ENCODE measurements around the gene ENPP6. TPM values are rescaled to one million over a fixed set of nuclear protein-coding genes. Genes with fewer than 3 reads are reported as not detected.

ENPP6 gene
- total and polyA plus RNA-seq, 4 donors = 0.13 to 1.8 (median 0.19) TPM; not detected in 1

DNA sequence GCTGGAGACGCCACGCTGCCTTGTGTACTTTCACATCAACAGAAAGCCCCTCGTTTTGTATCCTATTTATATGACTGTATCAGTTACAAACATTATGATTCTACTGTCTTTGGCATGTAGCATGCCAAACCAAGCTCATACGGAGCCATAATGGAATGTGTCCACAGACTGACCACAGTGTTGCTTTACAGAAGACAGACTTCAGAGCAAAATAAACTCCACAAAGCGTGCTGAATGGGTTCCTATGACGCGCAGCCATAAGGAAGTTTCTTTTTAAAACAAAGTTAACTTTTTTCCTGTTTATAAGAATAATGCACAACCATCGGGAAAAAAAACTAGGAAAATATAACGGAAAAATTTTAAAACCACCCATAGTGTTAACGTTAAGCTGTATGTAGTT, 176.5 kb downstream of the ENPP6 start:
- 89 to 92% methylated on average over 10 of the region's 10 CpGs for WGBS, 2 donors
- no peak for DNase-seq

DNA sequence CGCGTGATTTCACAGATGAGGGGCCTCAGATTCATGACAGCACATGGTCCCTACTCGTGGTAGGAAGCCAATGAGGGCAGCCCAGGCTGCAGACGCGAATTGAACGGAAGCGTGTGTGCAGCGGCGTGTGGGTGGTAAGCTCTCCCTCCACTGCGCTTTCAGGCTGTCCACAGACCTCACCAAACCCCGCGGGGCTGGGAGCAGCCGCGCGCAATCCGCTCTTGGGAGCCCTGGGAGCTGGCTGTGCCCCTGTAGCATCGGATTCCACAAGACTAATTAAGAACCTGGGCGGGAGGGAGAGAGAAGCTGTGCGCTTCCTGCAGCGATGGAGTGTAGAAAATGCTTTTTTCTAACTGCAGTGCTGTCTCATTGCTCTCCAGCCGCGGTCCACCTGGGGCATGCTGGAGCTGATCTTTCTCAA, 177.7 kb downstream of the ENPP6 start:
- no peaks in the 10 kb centered on the region for H3K36me3 ChIP-seq (ENCODE audit: control insufficient read depth in 1 of 2, insufficient read depth in 2 of 2, low read length in 1 of 2)
- ATAC-seq (ENCODE audit: low FRiP score) (no peak), DNase-seq (no peak)
- WGBS, 2 donors = 18 to 33% methylated on average over 22 of the region's 22 CpGs
- peaks cover 2% of the 10 kb centered on the region for H3K9me3 ChIP-seq (ENCODE audit: control insufficient read depth, low read length)
- no peaks in the 10 kb centered on the region for H3K4me1 ChIP-seq (ENCODE audit: control insufficient read depth in 1 of 2, insufficient read depth in 2 of 2, low read length in 2 of 2)
- no peaks in the 10 kb centered on the region for H3K27me3 ChIP-seq (ENCODE audit: control insufficient read depth in 1 of 2, insufficient read depth in 2 of 2, low read length in 1 of 2)
- no peak overlapping the region for H3K4me3 ChIP-seq (ENCODE audit: low read length in 2 of 2)
- intact Hi-C loops (cut with DNase I) = no loop called here
- H3K27ac ChIP-seq (ENCODE audit: low read depth in 1 of 2, low read length in 2 of 2) = no peak overlapping the region

More for the DNA sequence above, 176.5 kb downstream of the ENPP6 start:
- Histone ChIP-seq H3K36me3 (ENCODE audit: control insufficient read depth in 1 of 2, insufficient read depth in 2 of 2, low read length in 1 of 2) (no peaks in the 10 kb centered on the region), H3K4me1 (ENCODE audit: control insufficient read depth in 1 of 2, insufficient read depth in 2 of 2, low read length in 2 of 2) (no peaks in the 10 kb centered on the region), H3K27ac (ENCODE audit: low read depth in 1 of 2, low read length in 2 of 2) (no peak overlapping the region), H3K27me3 (ENCODE audit: control insufficient read depth in 1 of 2, insufficient read depth in 2 of 2, low read length in 1 of 2) (no peaks in the 10 kb centered on the region), H3K9me3 (ENCODE audit: control insufficient read depth, low read length) (peaks cover 2% of the 10 kb centered on the region), H3K4me3 (ENCODE audit: low read length in 2 of 2) (no peak overlapping the region)
- intact Hi-C loops (cut with DNase I) = no loop called here
- ATAC-seq (ENCODE audit: low FRiP score) = no peak
